SKM-1 (cell line): ENCODE data around the gene ATP6V1G1.

Experiments
- DNase-seq: peaks from one replicate; lab custom pipeline; 2025; ENCODE audit not compliant: unreplicated experiment; lab: John Stamatoyannopoulos, UW

ATP6V1G1 gene, protein sequence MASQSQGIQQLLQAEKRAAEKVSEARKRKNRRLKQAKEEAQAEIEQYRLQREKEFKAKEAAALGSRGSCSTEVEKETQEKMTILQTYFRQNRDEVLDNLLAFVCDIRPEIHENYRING

DNA sequence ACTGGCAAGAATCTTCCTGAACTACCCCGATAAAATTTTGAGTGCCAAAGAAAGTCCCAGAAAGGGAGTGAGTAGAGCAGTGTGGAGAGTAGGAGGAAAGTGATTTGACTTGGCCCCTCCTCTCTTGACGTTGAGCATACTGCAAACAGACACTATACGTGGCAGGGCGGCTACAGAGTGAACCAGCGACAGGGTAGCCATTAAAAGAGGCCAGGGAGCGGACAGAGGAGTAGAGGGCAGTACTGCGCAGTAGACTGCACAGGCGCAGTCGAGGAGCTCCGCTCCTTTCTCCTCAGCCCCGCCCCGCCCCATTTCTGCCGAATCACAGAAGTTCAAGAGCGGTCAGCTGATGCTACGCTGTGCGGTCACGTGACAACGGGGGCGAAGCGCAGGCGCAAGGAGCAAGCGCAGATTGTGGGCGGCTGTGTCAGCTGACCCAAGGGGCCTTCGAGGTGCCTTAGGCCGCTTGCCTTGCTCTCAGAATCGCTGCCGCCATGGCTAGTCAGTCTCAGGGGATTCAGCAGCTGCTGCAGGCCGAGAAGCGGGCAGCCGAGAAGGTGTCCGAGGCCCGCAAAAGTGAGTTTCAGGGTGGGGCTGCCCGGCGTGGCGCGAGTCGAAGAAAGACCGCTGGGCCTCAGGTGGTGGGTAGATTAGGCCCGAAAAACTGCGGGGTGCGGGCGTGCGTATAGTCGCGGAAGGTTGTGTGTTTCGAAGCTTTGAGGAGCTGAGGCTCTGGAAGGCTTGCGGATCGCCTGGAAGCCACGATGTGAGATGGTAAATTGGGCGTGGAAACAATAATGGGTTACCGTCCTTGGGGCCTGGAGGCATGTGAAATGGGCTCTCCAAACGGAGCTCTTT, at the start of gene ATP6V1G1:
TSS of gene ATP6V1G1 (plus strand) at position 425 of the 858 bp plus-strand sequence. CDS start at position 495, 70 bp downstream.
- DNase-seq, result peak; percentile 58

DNA sequence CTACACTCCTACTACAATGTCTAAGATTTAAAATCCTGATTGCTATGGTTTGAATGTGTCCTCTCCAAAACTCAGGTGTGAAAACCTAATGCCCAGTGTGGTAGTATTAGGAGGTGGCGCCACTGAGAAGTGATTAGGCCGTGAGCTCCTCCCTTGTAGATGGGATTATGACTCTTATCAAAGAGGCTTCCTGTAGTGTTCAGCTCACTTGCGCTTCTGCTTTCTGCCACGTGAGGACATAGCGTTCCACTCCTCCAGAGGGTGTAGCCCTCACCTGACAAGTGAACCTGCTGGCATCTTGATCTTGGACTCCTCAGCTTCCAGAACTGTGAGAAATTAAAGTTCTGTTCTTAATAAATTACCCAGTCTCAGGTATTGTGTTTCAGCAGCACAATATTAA, 49.3 kb upstream of the ATP6V1G1 start:
- no peak for DNase-seq

DNA sequence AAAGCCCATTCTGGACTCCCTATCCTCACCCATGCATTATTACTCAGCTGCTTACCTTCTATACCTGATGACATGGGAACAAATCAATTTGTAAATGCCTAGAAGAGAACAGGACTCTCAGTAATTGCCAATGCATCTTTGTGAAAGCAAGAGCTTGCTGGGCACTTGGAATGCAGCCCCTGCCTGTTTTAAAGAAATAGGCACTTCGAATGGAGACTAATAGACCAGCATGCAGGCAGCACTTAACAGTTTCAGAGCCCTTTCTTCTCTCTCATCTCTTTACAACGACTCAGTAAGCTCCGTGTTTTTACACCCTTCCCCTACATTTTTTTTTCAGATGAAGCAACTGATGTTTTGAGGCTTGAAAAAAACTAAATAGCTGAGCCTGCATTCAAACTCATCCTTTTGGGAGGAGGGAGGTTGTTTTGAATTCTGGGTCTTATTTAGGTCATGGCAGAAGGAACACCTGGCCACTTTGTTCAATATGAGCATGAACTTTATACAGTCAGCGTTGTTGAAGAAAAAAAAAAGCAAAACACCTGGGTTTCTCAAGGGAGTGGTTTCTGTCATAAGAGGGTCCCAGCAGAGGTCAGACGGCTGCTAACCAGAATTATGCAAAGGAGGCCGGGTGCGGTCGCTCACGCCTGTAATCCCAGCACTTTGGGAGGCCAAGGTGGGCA, 47.7 kb upstream of the ATP6V1G1 start:
- no peak for DNase-seq

- no peak for DNase-seq
Measured at GRCh38 chr9:114545055-114545454, 42.5 kb upstream of the ATP6V1G1 start.

- DNase-seq, result no peak
Measured at GRCh38 chr9:114546851-114547250, 40.7 kb upstream of the ATP6V1G1 start.

GRCh38 chr9:114549697-114550330, 37.8 kb upstream of the ATP6V1G1 start:
- DNase-seq, result no peak

DNA sequence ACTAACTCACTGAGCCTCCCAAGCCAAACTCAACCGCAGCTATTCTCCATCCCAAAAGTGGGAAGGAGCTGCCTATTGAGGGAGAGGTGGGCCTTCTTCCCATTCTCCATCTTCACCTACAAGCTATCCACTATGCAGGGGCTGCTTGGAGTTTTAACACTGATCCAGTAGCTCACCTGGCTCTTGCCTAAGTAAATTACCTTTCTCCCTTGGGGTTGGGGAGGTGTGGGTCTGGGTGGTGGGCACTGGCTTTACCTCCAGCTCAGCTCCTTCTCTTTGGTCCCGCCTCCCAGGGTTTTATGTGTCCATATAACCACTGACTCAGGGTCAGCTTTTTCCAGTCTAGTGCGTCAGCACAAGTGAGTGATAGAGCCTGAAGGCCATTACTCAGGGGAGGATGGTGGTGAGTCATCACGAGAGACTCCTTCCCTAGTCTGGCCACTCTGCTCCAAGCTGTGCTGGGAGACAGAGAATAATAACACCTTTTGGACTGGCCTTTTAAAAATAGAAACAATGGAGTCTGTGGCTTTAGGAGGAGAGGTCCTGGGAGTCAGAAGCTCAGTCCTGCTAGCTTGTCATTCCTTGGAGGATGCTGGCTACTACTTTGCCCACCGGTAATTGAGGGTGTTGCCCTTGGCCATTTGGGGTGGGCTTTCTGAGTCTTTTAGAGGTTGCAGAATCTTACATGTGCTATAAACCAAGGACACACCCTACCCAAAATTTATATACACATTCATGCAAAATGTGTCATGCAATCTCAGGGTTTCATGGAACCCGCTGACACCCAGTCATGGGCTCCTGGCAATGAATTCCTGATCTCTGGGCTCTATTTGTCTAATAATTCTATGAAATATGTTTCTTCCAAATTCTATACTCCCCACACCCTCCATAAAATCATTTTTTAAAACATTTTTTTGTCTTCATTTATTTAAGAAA, 35.6 kb upstream of the ATP6V1G1 start:
- DNase-seq, result no peak

DNA sequence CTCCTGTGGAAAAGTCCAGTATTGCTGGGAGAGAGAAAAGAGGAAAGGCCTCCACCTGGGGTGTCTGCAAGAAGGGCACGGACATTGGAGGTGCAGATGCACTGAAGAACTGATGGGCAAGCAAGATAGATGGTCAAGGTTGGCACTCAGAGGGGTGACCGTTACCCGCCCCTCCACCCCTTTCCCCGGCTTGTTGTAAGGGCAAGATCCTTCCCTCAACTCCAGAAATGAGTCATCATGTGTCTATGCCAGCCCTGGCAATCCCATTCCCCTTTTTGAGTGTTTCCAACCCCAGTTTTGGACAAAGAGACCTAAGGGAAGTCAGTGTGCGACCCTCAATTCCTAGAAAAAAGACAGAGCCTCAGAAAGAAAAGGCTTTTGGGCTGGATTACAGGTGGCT, 34.9 kb upstream of the ATP6V1G1 start:
- DNase-seq, result no peak

DNA sequence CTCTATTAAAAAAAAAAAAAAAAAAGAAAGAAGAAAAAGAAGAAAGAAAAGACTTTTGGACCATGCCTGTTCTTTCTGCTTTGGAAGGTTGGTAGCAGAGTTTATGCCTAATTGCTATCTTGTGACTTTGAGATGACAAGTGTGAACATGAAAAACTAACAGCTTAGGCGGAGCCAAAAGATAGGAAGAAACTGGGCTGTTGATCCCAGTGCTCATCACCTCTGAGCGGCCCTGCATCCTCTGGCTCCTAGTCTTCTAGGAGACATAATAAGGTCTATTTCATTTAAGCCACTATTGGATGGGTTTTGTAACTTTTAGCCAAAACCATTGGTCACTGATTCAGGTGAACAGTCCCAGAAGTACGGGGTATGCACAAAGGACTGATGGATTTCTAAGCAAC, 34.4 kb upstream of the ATP6V1G1 start:
- DNase-seq, result no peak

DNA sequence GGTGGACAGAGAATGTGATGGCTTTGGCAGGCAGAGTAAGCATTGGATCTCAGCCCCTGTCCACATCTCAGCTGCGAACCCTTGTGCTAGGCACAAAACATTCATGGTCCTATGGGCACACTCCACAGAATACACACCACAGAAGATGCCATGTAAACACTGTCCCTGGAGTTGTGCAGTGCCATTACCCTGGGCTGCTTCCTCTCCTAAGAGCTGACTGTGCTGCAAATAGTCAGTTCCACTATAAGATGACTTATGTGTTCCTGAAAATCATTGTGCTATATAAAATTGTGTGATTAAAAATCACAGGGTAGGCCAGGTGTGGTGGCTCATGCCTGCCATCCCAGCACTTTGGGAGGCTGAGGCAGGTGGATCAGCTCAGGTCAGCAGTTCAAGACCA, 31.9 kb upstream of the ATP6V1G1 start:
- DNase-seq, result no peak

- no peak for DNase-seq
Measured at GRCh38 chr9:114558027-114558675, 29.4 kb upstream of the ATP6V1G1 start.

GRCh38 chr9:114559830-114560513, 27.6 kb upstream of the ATP6V1G1 start:
- DNase-seq, result no peak

GRCh38 chr9:114560956-114561355, 26.6 kb upstream of the ATP6V1G1 start:
- no peak for DNase-seq

GRCh38 chr9:114561771-114562170, 25.8 kb upstream of the ATP6V1G1 start:
- no peak for DNase-seq

DNA sequence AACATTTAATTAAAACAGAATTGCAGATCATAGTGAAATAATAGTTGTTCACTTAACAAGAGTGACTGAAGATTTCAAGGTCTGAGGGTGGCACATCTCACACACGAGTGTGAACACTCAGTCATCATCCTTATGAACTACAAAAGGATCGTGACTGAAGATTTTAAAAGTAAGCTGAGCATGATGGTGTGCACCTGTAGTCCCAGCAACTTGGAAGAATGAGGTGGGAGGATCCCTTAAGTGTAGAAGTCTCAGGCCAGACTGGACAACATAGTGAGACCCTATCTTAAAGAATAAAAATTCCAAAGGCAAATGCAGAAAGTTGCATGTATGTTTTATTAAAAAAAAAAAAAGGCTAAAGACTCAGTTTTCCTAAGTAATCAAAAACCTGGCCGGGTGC, 22.4 kb upstream of the ATP6V1G1 start:
- no peak for DNase-seq

- DNase-seq, result no peak
Measured at GRCh38 chr9:114570742-114571141, 16.8 kb upstream of the ATP6V1G1 start.

- DNase-seq, result no peak
Measured at GRCh38 chr9:114571391-114571790, 16.2 kb upstream of the ATP6V1G1 start.

DNA sequence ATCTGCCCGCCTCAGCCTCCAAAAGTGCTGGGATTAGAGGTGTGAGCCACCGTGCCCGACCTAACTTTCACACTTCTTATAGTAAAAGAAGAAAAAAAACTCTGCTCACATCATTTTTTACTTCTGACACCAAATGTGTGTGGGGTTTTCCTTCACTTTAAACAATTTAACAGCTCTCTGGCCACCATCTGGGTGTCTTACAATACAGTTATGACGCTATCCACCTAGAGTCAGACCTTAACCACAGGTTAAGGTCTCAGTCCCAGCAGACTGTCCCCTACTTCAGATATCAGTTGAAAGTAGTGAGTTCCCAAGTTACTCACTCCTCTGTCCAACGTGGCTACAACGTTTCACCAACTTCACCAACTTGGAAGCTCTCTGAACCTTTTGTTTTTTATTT, 15.4 kb upstream of the ATP6V1G1 start:
- no peak for DNase-seq

DNA sequence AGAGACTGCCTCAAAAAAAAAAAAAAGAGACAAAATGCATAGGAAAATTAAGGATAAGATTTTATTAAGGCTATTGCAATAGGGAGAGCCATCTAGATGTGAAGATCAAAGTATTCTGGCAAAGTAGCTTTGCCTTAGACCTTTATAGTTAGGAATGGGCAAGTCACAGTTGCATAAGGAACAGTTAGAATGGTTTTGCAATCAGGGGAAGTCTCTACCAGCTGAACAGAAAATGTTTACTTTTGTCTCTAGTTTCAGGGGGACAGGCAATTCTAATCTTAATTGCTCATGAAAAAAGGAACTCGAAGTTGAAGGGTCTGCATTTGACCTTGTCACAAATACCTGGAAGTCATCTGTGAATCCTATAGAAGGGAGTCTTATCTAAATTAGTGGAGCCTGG, 13.1 kb upstream of the ATP6V1G1 start:
- peak; percentile 2 for DNase-seq
